ENCODE results near the gene INSYN2B. TPM values are rescaled to one million over a fixed set of nuclear protein-coding genes. Genes with fewer than 3 reads are reported as not detected.

The INSYN2B gene
- polyA plus RNA-seq, 4 donors, result 1.5 to 2.4 (median 2.1) TPM

DNA sequence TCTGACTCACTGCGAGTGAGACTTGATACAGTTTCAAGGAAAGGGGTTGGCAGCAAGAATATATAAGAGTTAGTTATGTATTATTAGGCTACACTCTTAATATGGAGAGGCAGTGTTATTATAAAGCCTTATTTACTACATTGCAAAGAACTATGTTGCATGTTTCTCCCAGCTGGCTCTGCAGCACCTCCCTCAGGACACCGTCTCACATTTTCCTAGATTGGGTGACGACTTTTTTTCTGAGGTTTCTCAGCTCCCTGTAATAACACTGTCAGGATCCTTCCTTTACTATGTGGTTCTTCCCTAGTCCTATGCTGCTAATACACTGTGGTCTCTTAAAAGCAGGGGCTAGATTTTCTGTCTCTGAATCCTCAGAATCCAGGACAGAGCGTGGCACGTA is 153.7 kb downstream of the INSYN2B start:
- DNase-seq (ENCODE audit: low read depth in 4 of 4, low spot score in 3 of 4), result no peak

GRCh38 chr5:169817031-169817430 is 163.3 kb downstream of the INSYN2B start:
- DNase-seq (ENCODE audit: low read depth in 4 of 4, low spot score in 3 of 4), result no peak

GRCh38 chr5:169814522-169814921 is 165.8 kb downstream of the INSYN2B start:
- DNase-seq (ENCODE audit: low read depth in 4 of 4, low spot score in 3 of 4), result no peak

Other genes starting within 250 kb of the INSYN2B start
- gene FOXI1, start 125.4 kb upstream of the INSYN2B start, polyA plus RNA-seq (ENCODE audit: insufficient read length in 4 of 4), result 1 to 10 TPM; 5.6 to 7.9 (median 7.5) TPM